ENCODE results near the gene DUSP21. TPM values are rescaled to one million over a fixed set of nuclear protein-coding genes. Genes with fewer than 3 reads are reported as not detected.

DUSP21 gene
- total and polyA plus RNA-seq, 2 of the 4 experiments (the other 2 are of a cell fraction) = not detected

DNA sequence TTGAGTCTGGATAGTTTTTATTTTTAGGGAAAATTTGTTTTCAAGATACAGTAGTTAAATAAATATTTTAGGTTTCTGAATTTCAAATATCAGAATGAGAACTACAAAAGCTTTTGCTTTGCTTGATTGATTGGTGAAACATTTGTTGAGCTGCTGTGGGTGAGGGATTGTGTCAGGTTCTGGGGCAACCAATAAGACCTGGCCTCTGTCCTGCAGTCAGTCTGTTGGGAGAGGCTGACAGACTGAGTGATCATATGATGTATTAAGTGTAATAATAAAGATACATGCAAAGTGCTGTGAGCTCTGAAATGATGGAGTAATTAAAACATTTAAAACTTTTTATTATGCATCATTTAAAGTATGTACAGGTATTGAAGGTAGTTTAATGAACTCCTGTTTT, 38.8 kb downstream of the DUSP21 start:
- no peak overlapping the region for H3K27ac ChIP-seq (ENCODE audit: insufficient read depth, low read length)
- DNase-seq = no peak
- ChIA-PET CTCF (interaction anchor here (0.9 kb wide), 1 partner anchor 10 kb away, joined by 3 read pairs; no protein-coding TSS in a partner anchor), POLR2A (ENCODE audit: unreplicated experiment) (no interaction called here)
- no peak overlapping the region for H3K4ac ChIP-seq (ENCODE audit: low read depth, low read length)
- H4K5ac ChIP-seq (ENCODE audit: low read depth, low read length) = no peak overlapping the region
- H4K8ac ChIP-seq (ENCODE audit: low read depth in 2 of 2, low read length in 2 of 2) = no peak overlapping the region
- no peak overlapping the region for H2BK5ac ChIP-seq (ENCODE audit: low read depth, low read length, poor library complexity, severe bottlenecking)
- H2AFZ ChIP-seq (replicated peaks; ENCODE audit: low read length, poor library complexity) = no peak overlapping the region
- no peak for ATAC-seq (ENCODE audit: low read depth)
- H3K18ac ChIP-seq (ENCODE audit: low read depth, low read length) = no peak overlapping the region
- TF ChIP-seq NFE2L2 (IDR thresholded peaks at IDR 0.05; ENCODE audit: low read depth, low read length) (no peak), FOS (IDR thresholded peaks at IDR 0.05; ENCODE audit: low read depth, low read length) (no peak), CEBPB (IDR thresholded peaks at IDR 0.05; ENCODE audit: low read depth, low read length) (no peak), RAD21 (IDR thresholded peaks at IDR 0.05; ENCODE audit: low read length) (no peak), RFX5 (IDR thresholded peaks at IDR 0.05; ENCODE audit: low read depth, low read length) (no peak), POLR2A (IDR thresholded peaks at IDR 0.05; ENCODE audit: low read depth, low read length) (no peak), MAFK (IDR thresholded peaks at IDR 0.05; ENCODE audit: low read depth, low read length) (no peak), USF2 (IDR thresholded peaks at IDR 0.05; ENCODE audit: low read depth, low read length) (no peak), CHD1 (IDR thresholded peaks at IDR 0.05; ENCODE audit: low read depth, low read length) (no peak), MXI1 (IDR thresholded peaks at IDR 0.05; ENCODE audit: borderline replicate concordance, low read depth, low read length) (no peak), BHLHE40 (IDR thresholded peaks at IDR 0.05; ENCODE audit: low read depth, low read length) (no peak), SMC3 (IDR thresholded peaks at IDR 0.05; ENCODE audit: low read depth, low read length) (no peak), MAZ (IDR thresholded peaks at IDR 0.05; ENCODE audit: borderline replicate concordance, low read depth, low read length) (no peak), RCOR1 (IDR thresholded peaks at IDR 0.05; ENCODE audit: insufficient replicate concordance, low read length) (no peak)
- TF ChIP-seq, protein P1, sequence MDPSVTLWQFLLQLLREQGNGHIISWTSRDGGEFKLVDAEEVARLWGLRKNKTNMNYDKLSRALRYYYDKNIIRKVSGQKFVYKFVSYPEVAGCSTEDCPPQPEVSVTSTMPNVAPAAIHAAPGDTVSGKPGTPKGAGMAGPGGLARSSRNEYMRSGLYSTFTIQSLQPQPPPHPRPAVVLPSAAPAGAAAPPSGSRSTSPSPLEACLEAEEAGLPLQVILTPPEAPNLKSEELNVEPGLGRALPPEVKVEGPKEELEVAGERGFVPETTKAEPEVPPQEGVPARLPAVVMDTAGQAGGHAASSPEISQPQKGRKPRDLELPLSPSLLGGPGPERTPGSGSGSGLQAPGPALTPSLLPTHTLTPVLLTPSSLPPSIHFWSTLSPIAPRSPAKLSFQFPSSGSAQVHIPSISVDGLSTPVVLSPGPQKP (IDR thresholded peaks at IDR 0.05; ENCODE audit: borderline replicate concordance, low read depth, low read length) = no peak
- TF ChIP-seq, protein P2, sequence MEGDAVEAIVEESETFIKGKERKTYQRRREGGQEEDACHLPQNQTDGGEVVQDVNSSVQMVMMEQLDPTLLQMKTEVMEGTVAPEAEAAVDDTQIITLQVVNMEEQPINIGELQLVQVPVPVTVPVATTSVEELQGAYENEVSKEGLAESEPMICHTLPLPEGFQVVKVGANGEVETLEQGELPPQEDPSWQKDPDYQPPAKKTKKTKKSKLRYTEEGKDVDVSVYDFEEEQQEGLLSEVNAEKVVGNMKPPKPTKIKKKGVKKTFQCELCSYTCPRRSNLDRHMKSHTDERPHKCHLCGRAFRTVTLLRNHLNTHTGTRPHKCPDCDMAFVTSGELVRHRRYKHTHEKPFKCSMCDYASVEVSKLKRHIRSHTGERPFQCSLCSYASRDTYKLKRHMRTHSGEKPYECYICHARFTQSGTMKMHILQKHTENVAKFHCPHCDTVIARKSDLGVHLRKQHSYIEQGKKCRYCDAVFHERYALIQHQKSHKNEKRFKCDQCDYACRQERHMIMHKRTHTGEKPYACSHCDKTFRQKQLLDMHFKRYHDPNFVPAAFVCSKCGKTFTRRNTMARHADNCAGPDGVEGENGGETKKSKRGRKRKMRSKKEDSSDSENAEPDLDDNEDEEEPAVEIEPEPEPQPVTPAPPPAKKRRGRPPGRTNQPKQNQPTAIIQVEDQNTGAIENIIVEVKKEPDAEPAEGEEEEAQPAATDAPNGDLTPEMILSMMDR (conservative IDR thresholded peaks at IDR 0.05; ENCODE audit: low read depth, low read length) = no peak
- intact Hi-C loops (cut with micrococcal nuclease) (no loop called here), dilution Hi-C loops (cut with HindIII; ENCODE audit: low sequenced_read_pairs, unreplicated experiment) (no loop called here), in situ Hi-C loops (cut with MboI; ENCODE audit: low sequenced_read_pairs) (no loop called here)
- H2BK20ac ChIP-seq (ENCODE audit: low read depth, low read length) = no peak overlapping the region
- H3K56ac ChIP-seq (ENCODE audit: extremely low read depth, insufficient read depth, low read length) = no peak overlapping the region
- H3K4me3 ChIP-seq (ENCODE audit: insufficient read depth, low read depth, low read length) = no peak overlapping the region
- H3K4me2 ChIP-seq (ENCODE audit: low read depth, low read length) = no peak overlapping the region
- peaks cover 7 to 29% of the 10 kb centered on the region in 2 experiments for H3K79me1 ChIP-seq (ENCODE audit: low read depth in 1 of 2, low read length in 2 of 2)
- no peak overlapping the region for H3K23ac ChIP-seq (ENCODE audit: low read depth, low read length)
- no peak overlapping the region for H2AK9ac ChIP-seq (replicated peaks; ENCODE audit: low read depth, low read length, poor library complexity)
- no peak overlapping the region for H2AK5ac ChIP-seq (ENCODE audit: low read depth, low read length)
- no peaks in the 10 kb centered on the region for H3K27me3 ChIP-seq (ENCODE audit: control insufficient read depth, insufficient read depth, low read length)
- no peak overlapping the region for H2BK15ac ChIP-seq (ENCODE audit: low read depth, low read length)
- BruUV-seq (replicated peaks) = no TSS peak
- H4K20me1 ChIP-seq (ENCODE audit: insufficient read depth, low read length) = peaks cover 70% of the 10 kb centered on the region
- no peaks in the 10 kb centered on the region for H3K9me3 ChIP-seq (ENCODE audit: control insufficient read depth, insufficient read depth, low read length)
- H3K4me1 ChIP-seq (ENCODE audit: control insufficient read depth, insufficient read depth, low read length) = no peaks in the 10 kb centered on the region
- H3K9me1 ChIP-seq (ENCODE audit: insufficient read depth, low read length) = no peaks in the 10 kb centered on the region
- H3K14ac ChIP-seq (replicated peaks; ENCODE audit: low read depth, low read length) = no peak overlapping the region
- H3K36me3 ChIP-seq (ENCODE audit: control insufficient read depth, insufficient read depth, low read length) = no peaks in the 10 kb centered on the region
- no peak overlapping the region for H3K9ac ChIP-seq (ENCODE audit: low read depth, low read length)
- no peak overlapping the region for H4K91ac ChIP-seq (ENCODE audit: insufficient read depth, low read depth, low read length)
- H2BK120ac ChIP-seq (ENCODE audit: low read depth, low read length) = no peak overlapping the region
